ENCODE data around the gene H6PD.

Gene H6PD

GRCh38 chr1:9286556-9286955, 52.0 kb downstream of the H6PD start (continued):
- TF ChIP-seq, protein P1, sequence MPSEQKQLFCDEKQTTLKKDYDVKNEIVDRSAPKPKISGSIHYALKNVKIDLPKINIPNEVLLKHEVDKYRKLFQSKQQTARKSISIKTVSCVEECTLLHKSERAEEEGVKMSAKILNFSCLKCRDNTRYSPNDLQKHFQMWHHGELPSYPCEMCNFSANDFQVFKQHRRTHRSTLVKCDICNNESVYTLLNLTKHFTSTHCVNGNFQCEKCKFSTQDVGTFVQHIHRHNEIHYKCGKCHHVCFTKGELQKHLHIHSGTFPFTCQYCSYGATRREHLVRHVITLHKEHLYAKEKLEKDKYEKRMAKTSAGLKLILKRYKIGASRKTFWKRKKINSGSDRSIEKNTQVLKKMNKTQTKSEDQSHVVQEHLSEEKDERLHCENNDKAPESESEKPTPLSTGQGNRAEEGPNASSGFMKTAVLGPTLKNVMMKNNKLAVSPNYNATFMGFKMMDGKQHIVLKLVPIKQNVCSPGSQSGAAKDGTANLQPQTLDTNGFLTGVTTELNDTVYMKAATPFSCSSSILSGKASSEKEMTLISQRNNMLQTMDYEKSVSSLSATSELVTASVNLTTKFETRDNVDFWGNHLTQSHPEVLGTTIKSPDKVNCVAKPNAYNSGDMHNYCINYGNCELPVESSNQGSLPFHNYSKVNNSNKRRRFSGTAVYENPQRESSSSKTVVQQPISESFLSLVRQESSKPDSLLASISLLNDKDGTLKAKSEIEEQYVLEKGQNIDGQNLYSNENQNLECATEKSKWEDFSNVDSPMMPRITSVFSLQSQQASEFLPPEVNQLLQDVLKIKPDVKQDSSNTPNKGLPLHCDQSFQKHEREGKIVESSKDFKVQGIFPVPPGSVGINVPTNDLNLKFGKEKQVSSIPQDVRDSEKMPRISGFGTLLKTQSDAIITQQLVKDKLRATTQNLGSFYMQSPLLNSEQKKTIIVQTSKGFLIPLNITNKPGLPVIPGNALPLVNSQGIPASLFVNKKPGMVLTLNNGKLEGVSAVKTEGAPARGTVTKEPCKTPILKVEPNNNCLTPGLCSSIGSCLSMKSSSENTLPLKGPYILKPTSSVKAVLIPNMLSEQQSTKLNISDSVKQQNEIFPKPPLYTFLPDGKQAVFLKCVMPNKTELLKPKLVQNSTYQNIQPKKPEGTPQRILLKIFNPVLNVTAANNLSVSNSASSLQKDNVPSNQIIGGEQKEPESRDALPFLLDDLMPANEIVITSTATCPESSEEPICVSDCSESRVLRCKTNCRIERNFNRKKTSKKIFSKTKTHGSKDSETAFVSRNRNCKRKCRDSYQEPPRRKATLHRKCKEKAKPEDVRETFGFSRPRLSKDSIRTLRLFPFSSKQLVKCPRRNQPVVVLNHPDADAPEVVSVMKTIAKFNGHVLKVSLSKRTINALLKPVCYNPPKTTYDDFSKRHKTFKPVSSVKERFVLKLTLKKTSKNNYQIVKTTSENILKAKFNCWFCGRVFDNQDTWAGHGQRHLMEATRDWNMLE (tag by site-specific recombination; conservative IDR thresholded peaks at IDR 0.05; ENCODE audit: low read depth): no peak
- TF ChIP-seq, protein P2, sequence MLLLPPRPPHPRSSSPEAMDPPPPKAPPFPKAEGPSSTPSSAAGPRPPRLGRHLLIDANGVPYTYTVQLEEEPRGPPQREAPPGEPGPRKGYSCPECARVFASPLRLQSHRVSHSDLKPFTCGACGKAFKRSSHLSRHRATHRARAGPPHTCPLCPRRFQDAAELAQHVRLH (tag by site-specific recombination; IDR thresholded peaks at IDR 0.05): no peak
- TF ChIP-seq ZNF10 (tag by site-specific recombination; IDR thresholded peaks at IDR 0.05): no peak
- no peak for TF ChIP-seq ZNF155 (tag by site-specific recombination; IDR thresholded peaks at IDR 0.05)
- TF ChIP-seq ZBTB1 (tag by site-specific recombination; IDR thresholded peaks at IDR 0.05): no peak
- no peak for TF ChIP-seq ZNF664 (tag by site-specific recombination; IDR thresholded peaks at IDR 0.05)
- TF ChIP-seq ZBTB49 (tag by site-specific recombination; IDR thresholded peaks at IDR 0.05; ENCODE audit: low read depth): no peak
- TF ChIP-seq ZIC2 (tag by site-specific recombination; IDR thresholded peaks at IDR 0.05): no peak

GRCh38 chr1:9289090-9289534, 54.5 kb downstream of the H6PD start:
- POLR2A ChIA-PET: interaction anchor here (0.7 to 1.1 kb wide), 3 partner anchors 162 to 795 kb away, joined by 3 to 4 read pairs (median 3); partner anchors contain the start of gene SLC25A33
- no peaks in the 10 kb centered on the region for H3K36me3 ChIP-seq (ENCODE audit: control insufficient read depth in 2 of 2, insufficient read depth in 1 of 2, low read length in 2 of 2)
- no peak overlapping the region for H3K27ac ChIP-seq (ENCODE audit: extremely low read depth, low read depth, low read length)
- CTCF ChIA-PET: interaction anchor here (0.6 to 5.8 kb wide), 26 partner anchors 8 to 287 kb away, joined by 3 to 91 read pairs (median 4); no protein-coding TSS in a partner anchor
- no peaks in the 10 kb centered on the region for H3K4me1 ChIP-seq (ENCODE audit: control insufficient read depth, insufficient read depth, low read length)
- H3K9me3 ChIP-seq (ENCODE audit: control insufficient read depth, insufficient read depth, low read depth, low read length): no peaks in the 10 kb centered on the region
- H3K4me3 ChIP-seq (ENCODE audit: low read depth, low read length): no peak overlapping the region
- TF ChIP-seq ZNF629 (tag by site-specific recombination; IDR thresholded peaks at IDR 0.05) (0 out of 2 replicates have a peak, but pooled peaks have one; percentile 11), ZNF341 (tag by site-specific recombination; IDR thresholded peaks at IDR 0.05; ENCODE audit: low read depth) (no peak), ZNF2 (tag by site-specific recombination; IDR thresholded peaks at IDR 0.05) (0 out of 2 replicates have a peak, but pooled peaks have one; percentile 19), ZNF610 (tag by site-specific recombination; IDR thresholded peaks at IDR 0.05; ENCODE audit: borderline replicate concordance) (0 out of 2 replicates have a peak, but pooled peaks have one; percentile 30), ZNF837 (tag by site-specific recombination; IDR thresholded peaks at IDR 0.05) (no peak), ZBTB1 (tag by site-specific recombination; IDR thresholded peaks at IDR 0.05) (no peak), ZNF660 (tag by site-specific recombination; IDR thresholded peaks at IDR 0.05) (peak; percentile 67), SP3 (tag by site-specific recombination; IDR thresholded peaks at IDR 0.05) (no peak), SP7 (tag by site-specific recombination; IDR thresholded peaks at IDR 0.05) (peak; percentile 18; the same call in 1 of the 2 replicates), SETDB1 (IDR thresholded peaks at IDR 0.05; ENCODE audit: insufficient read length, low read length) (peak; percentile 98), OVOL3 (tag by site-specific recombination; IDR thresholded peaks at IDR 0.05) (no peak), ZIC2 (tag by site-specific recombination; IDR thresholded peaks at IDR 0.05) (no peak), ZFP41 (tag by site-specific recombination; IDR thresholded peaks at IDR 0.05; ENCODE audit: borderline replicate concordance) (no peak), ZNF404 (tag by site-specific recombination; IDR thresholded peaks at IDR 0.05) (no peak), KLF7 (tag by site-specific recombination; IDR thresholded peaks at IDR 0.05; ENCODE audit: borderline replicate concordance) (no peak), TRIM28 (IDR thresholded peaks at IDR 0.05; ENCODE audit: borderline replicate concordance, low read length) (peak; percentile 34; the same call in 1 of the 2 replicates), SCRT2 (tag by site-specific recombination; IDR thresholded peaks at IDR 0.05) (no peak), HOXD13 (CRISPR knock-in tag; IDR thresholded peaks at IDR 0.05; ENCODE audit: borderline replicate concordance) (no peak), ZNF324 (tag by site-specific recombination; IDR thresholded peaks at IDR 0.05) (0 out of 2 replicates have a peak, but pooled peaks have one; percentile 76), ZNF391 (tag by site-specific recombination; IDR thresholded peaks at IDR 0.05; ENCODE audit: borderline replicate concordance, low read depth) (no peak; the same call in 1 of the 2 replicates)
- TF ChIP-seq, protein P3, sequence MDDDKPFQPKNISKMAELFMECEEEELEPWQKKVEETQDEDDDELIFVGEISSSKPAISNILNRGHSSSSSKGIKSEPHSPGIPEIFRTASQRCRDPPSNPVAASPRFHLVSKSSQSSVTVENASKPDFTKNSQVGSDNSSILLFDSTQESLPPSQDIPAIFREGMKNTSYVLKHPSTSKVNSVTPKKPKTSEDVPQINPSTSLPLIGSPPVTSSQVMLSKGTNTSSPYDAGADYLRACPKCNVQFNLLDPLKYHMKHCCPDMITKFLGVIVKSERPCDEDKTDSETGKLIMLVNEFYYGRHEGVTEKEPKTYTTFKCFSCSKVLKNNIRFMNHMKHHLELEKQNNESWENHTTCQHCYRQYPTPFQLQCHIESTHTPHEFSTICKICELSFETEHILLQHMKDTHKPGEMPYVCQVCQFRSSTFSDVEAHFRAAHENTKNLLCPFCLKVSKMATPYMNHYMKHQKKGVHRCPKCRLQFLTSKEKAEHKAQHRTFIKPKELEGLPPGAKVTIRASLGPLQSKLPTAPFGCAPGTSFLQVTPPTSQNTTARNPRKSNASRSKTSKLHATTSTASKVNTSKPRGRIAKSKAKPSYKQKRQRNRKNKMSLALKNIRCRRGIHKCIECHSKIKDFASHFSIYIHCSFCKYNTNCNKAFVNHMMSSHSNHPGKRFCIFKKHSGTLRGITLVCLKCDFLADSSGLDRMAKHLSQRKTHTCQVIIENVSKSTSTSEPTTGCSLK (tag by site-specific recombination; IDR thresholded peaks at IDR 0.05): no peak
